ENCODE results near the gene SLAIN1. TPM values are rescaled to one million over a fixed set of nuclear protein-coding genes. Genes with fewer than 3 reads are reported as not detected.
A peak's percentile ranks its signal among the peaks of the same experiment; 100 is the strongest.

The SLAIN1 gene
- total and polyA plus RNA-seq, 5 experiments from 2014 or later: 25.8 to 61.4 (median 51.7) TPM

DNA sequence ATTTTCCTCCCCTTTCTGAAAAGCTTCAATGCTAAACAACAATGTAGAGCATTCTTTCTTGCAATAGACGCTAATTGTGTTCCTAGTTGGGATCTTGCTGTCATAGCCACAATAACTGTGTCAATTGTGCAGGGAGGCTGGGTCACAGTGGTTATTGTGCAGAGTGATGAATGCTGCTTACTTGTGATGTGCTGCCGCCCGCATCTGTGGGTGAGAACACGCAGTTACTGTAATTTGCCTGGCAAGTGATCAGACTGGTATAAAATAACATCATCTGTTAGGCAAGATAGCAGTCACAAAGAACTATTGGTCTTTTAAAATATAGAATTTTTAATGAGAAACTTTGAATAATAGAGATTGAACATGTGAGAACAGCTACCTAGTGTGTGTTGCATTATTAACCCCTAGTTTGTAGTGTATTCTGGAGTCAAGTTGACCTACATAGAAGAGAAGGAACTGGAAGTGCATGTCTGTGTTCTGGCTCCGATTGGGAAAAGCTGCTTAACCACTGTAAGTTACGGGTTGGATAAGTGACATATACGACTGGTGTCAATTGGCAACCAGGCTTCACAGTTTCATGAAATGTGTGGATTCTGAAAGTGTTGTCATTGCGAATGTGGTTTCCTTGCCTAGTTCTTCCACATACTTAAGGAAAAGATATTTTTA, 43.6 kb downstream of the SLAIN1 start:
- Mint-ChIP-seq H3K27ac (no peak overlapping the region), H3K27me3 (no peaks in the 10 kb centered on the region), H3K36me3 (peaks cover 4 to 48% (median 6%) of the 10 kb centered on the region in 3 donors), H3K4me3 (peak overlapping the region in 1 of 10 donors; percentile 9), H3K4me1 (peaks cover 6 to 19% (median 10%) of the 10 kb centered on the region in 4 donors), H3K9me3 (no peaks in the 10 kb centered on the region)
- ATAC-seq: no peak
- POLR2A ChIA-PET: no interaction called here
- no peak for DNase-seq

GRCh38 chr13:77741597-77741972, 44.1 kb downstream of the SLAIN1 start:
- Mint-ChIP-seq H3K27ac (peak overlapping the region in 1 of 10 donors; percentile 44), H3K4me3 (no peak overlapping the region), H3K27me3 (no peaks in the 10 kb centered on the region), H3K4me1 (peaks cover 6 to 19% (median 11%) of the 10 kb centered on the region in 4 donors), H3K36me3 (peaks cover 5 to 54% (median 8%) of the 10 kb centered on the region in 3 donors), H3K9me3 (no peaks in the 10 kb centered on the region)
- POLR2A ChIA-PET: no interaction called here
- no peak for DNase-seq
- no peak for ATAC-seq

DNA sequence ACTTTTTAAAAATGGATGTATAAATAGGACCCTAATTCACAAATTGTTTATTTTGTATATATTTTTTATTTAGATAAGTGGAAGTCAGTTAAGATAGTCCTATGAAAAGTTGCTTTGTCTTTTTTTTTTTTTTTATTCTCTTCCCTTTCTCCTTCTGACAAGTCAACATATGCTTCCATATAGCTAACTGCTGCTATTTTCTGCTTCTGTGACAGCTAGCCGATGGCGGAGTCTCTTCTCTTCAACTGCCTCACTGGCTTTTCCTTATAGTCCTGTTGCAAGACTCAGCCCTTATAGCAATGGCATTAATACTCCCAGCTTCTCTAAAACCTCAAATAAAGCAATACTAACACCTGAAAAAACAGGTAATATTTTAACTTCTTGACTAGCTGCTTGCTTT, 45.3 kb downstream of the SLAIN1 start:
- Mint-ChIP-seq H3K36me3 (peaks cover 5 to 64% (median 8%) of the 10 kb centered on the region in 3 donors), H3K4me3 (no peak overlapping the region), H3K27me3 (no peaks in the 10 kb centered on the region), H3K4me1 (peaks cover 6 to 21% (median 11%) of the 10 kb centered on the region in 4 donors), H3K9me3 (no peaks in the 10 kb centered on the region), H3K27ac (peak overlapping the region in 3 of 10 donors; percentile 47 to 70 (median 49))
- DNase-seq (no peak), ATAC-seq (no peak)
- POLR2A ChIA-PET: no interaction called here

- POLR2A ChIA-PET: no interaction called here
- DNase-seq (no peak), ATAC-seq (no peak)
- no peaks in the 10 kb centered on the region for H3K27me3 Mint-ChIP-seq
- peaks cover 5 to 56% (median 8%) of the 10 kb centered on the region in 3 donors for H3K36me3 Mint-ChIP-seq
- no peaks in the 10 kb centered on the region for H3K9me3 Mint-ChIP-seq
- peak overlapping the region in 2 of 10 donors; percentile 33 to 76 for H3K27ac Mint-ChIP-seq
- peaks cover 3 to 15% (median 12%) of the 10 kb centered on the region in 4 donors for H3K4me1 Mint-ChIP-seq
- no peak overlapping the region for H3K4me3 Mint-ChIP-seq
These were observed 48.3 kb downstream of the SLAIN1 start for GRCh38 chr13:77745784-77746183.

DNA sequence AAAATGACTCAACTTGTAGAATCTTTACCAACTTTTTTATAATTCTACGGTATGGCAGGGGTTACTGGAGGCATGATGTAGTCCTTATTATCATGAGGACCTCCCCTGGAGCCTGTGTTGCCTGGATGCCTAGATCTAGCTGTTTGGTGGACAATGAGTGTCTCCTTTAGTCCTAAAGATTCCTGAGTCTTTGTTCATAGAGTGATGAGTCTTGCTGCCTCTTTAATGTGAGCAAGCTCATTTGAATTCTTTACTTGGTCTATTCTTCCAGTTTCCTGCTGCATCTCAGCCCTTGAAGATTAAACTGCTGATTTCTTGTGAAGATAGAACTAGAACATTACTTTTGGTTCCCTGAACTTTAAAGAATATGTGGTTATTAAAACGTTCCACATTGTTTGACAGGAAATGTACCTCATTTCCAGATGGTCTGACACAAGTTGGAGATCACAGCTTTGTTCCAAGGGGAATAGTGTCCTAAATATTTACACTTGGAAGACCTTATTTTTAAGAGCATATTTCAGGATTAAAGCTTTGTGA, 51.9 kb downstream of the SLAIN1 start:
- POLR2A ChIA-PET: no interaction called here
- peaks cover 11 to 16% (median 14%) of the 10 kb centered on the region in 4 donors for H3K4me1 Mint-ChIP-seq
- no peaks in the 10 kb centered on the region for H3K27me3 Mint-ChIP-seq
- ATAC-seq (no peak), DNase-seq (no peak)
- peak overlapping the region in 5 of 10 donors; percentile 8 to 83 (median 30) for H3K27ac Mint-ChIP-seq
- no peaks in the 10 kb centered on the region for H3K9me3 Mint-ChIP-seq
- H3K4me3 Mint-ChIP-seq: no peak overlapping the region
- peaks cover 5 to 56% (median 9%) of the 10 kb centered on the region in 3 donors for H3K36me3 Mint-ChIP-seq

GRCh38 chr13:77751513-77752456, 54.3 kb downstream of the SLAIN1 start:
- DNase-seq: peak in 9 of 10 donors; percentile 4 to 67 (median 40)
- POLR2A ChIA-PET: interaction anchor here (0.7 kb wide), 1 partner anchor 627 kb away, joined by 7 read pairs; no protein-coding TSS in a partner anchor

GRCh38 chr13:77752512-77753069, 55.1 kb downstream of the SLAIN1 start:
- POLR2A ChIA-PET: interaction anchor here (0.7 kb wide), 1 partner anchor 628 kb away, joined by 7 read pairs; no protein-coding TSS in a partner anchor

More at GRCh38 chr13:77751513-77752456, 54.3 kb downstream of the SLAIN1 start:
- H3K4me1 Mint-ChIP-seq: peaks cover 12 to 20% (median 14%) of the 10 kb centered on the region in 4 donors
- H3K27me3 Mint-ChIP-seq: no peaks in the 10 kb centered on the region
- peak overlapping the region in 2 of 10 donors; percentile 54 to 55 for H3K27ac Mint-ChIP-seq
- peaks cover 0 to 55% (median 9%) of the 10 kb centered on the region in 3 donors for H3K36me3 Mint-ChIP-seq
- ATAC-seq: peak; percentile 72 to 80
- H3K9me3 Mint-ChIP-seq: no peaks in the 10 kb centered on the region
- no peak overlapping the region for H3K4me3 Mint-ChIP-seq

DNA sequence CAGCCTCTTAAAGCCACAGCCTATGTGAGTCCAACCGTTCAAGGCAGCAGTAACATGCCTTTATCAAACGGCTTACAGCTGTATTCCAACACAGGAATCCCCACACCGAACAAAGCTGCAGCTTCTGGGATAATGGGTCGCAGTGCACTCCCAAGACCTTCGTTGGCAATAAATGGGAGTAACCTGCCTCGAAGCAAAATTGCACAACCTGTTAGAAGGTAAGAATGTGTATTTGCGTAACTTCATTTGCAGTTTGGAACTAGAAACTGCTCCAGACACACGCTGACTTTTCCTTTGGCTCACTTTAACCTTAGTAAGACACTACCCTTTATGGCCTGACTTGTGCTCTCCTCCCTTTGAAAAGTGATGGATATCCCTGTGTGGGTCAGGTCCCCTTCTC, 63.4 kb downstream of the SLAIN1 start:
- peaks cover 40 to 85% (median 62%) of the 10 kb centered on the region in 3 donors for H3K36me3 Mint-ChIP-seq
- H3K4me1 Mint-ChIP-seq: peaks cover 5 to 14% (median 9%) of the 10 kb centered on the region in 4 donors

More at GRCh38 chr13:77752512-77753069, 55.1 kb downstream of the SLAIN1 start:
- Mint-ChIP-seq H3K36me3 (peaks cover 0 to 56% (median 16%) of the 10 kb centered on the region in 3 donors), H3K27ac (no peak overlapping the region), H3K4me1 (peaks cover 12 to 19% (median 14%) of the 10 kb centered on the region in 4 donors), H3K4me3 (no peak overlapping the region), H3K27me3 (no peaks in the 10 kb centered on the region), H3K9me3 (no peaks in the 10 kb centered on the region)
- no peak for ATAC-seq
- DNase-seq: no peak

DNA sequence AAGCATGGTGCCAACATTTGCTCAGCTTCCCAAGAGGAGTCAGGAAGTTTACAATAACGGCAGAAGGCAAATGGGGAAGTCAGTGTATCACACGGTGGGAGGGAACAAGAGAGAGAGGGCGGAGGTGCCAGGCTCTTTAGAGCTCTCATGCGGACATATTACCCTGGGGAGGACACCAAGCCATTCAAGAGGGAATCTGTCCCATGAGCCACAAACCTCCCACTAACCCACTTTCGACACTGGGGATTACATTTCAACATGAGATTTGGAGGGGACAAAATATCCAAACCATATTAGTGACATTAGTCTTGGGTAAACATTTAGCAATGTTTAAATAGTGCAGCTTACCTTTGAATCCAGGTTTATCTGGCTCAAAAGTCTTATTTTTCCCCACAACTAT, 69.9 kb downstream of the SLAIN1 start:
- ATAC-seq (no peak), DNase-seq (no peak)
- peaks cover 0 to 3% (median 1%) of the 10 kb centered on the region in 4 donors for H3K4me1 Mint-ChIP-seq
- H3K36me3 Mint-ChIP-seq: peaks cover 21 to 50% (median 41%) of the 10 kb centered on the region in 3 donors
- no peak overlapping the region for H3K4me3 Mint-ChIP-seq
- peak overlapping the region in 1 of 10 donors; percentile 48 for H3K27ac Mint-ChIP-seq
- H3K9me3 Mint-ChIP-seq: peaks cover 0 to 11% (median 0%) of the 10 kb centered on the region in 9 donors
- POLR2A ChIA-PET: no interaction called here
- H3K27me3 Mint-ChIP-seq: no peaks in the 10 kb centered on the region

More for the DNA sequence above, 63.4 kb downstream of the SLAIN1 start:
- Mint-ChIP-seq H3K9me3 (no peaks in the 10 kb centered on the region), H3K4me3 (no peak overlapping the region), H3K27me3 (no peaks in the 10 kb centered on the region), H3K27ac (no peak overlapping the region)
- no peak for ATAC-seq
- no peak for DNase-seq
- POLR2A ChIA-PET: no interaction called here

GRCh38 chr13:77774181-77774580, 76.7 kb downstream of the SLAIN1 start:
- POLR2A ChIA-PET: no interaction called here
- DNase-seq: no peak
- Mint-ChIP-seq H3K4me3 (no peak overlapping the region), H3K9me3 (peaks cover 0 to 3% (median 0%) of the 10 kb centered on the region in 9 donors), H3K27ac (peak overlapping the region in 1 of 10 donors; percentile 19), H3K36me3 (peaks cover 0 to 5% (median 1%) of the 10 kb centered on the region in 3 donors), H3K4me1 (no peaks in the 10 kb centered on the region), H3K27me3 (no peaks in the 10 kb centered on the region)
- ATAC-seq: no peak

GRCh38 chr13:77776704-77777103, 79.2 kb downstream of the SLAIN1 start:
- no peak for DNase-seq
- Mint-ChIP-seq H3K9me3 (no peaks in the 10 kb centered on the region), H3K27me3 (no peaks in the 10 kb centered on the region), H3K36me3 (peaks cover 0 to 5% (median 0%) of the 10 kb centered on the region in 3 donors), H3K27ac (no peak overlapping the region), H3K4me1 (peaks cover 12 to 15% (median 13%) of the 10 kb centered on the region in 4 donors), H3K4me3 (no peak overlapping the region)
- POLR2A ChIA-PET: no interaction called here
- no peak for ATAC-seq

Data from naive thymus-derived CD8-positive, alpha-beta T cell (primary cell).